ENCODE data around the gene OTUD5. TPM values are rescaled to one million over a fixed set of nuclear protein-coding genes. Genes with fewer than 3 reads are reported as not detected.

OTUD5 gene, protein sequence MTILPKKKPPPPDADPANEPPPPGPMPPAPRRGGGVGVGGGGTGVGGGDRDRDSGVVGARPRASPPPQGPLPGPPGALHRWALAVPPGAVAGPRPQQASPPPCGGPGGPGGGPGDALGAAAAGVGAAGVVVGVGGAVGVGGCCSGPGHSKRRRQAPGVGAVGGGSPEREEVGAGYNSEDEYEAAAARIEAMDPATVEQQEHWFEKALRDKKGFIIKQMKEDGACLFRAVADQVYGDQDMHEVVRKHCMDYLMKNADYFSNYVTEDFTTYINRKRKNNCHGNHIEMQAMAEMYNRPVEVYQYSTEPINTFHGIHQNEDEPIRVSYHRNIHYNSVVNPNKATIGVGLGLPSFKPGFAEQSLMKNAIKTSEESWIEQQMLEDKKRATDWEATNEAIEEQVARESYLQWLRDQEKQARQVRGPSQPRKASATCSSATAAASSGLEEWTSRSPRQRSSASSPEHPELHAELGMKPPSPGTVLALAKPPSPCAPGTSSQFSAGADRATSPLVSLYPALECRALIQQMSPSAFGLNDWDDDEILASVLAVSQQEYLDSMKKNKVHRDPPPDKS
- 10 to 100 TPM; 50.3 to 56.5 TPM for total RNA-seq
- 41.2 TPM for polyA plus RNA-seq (2013, experiment 1 of 2)
- 40.7 TPM for polyA plus RNA-seq (2013, experiment 2 of 2)
- long read RNA-seq, experiment 1, transcript OTUD5-202 (9 exons, 2,692 nt): major isoform, 8 of 33 reads
- long read RNA-seq, experiment 1, partial matches to known transcripts: 8 of 33 reads
- long read RNA-seq, experiment 1, other reads (novel, unspliced or antisense): 14 of 33 reads
- long read RNA-seq, experiment 2, transcript OTUD5-202 (9 exons, 2,692 nt): major isoform, 81 of 140 reads
- long read RNA-seq, experiment 2, partial matches to known transcripts: 9 of 140 reads
- long read RNA-seq, experiment 2, other reads (novel, unspliced or antisense): 42 of 140 reads
- long read RNA-seq, experiment 3, partial matches to known transcripts: 10 of 18 reads
- long read RNA-seq, experiment 3, other reads (novel, unspliced or antisense): 7 of 18 reads
- long read RNA-seq, experiment 4, partial matches to known transcripts: 0 of 9 reads
- long read RNA-seq, experiment 4, other reads (novel, unspliced or antisense): 8 of 9 reads

DNA sequence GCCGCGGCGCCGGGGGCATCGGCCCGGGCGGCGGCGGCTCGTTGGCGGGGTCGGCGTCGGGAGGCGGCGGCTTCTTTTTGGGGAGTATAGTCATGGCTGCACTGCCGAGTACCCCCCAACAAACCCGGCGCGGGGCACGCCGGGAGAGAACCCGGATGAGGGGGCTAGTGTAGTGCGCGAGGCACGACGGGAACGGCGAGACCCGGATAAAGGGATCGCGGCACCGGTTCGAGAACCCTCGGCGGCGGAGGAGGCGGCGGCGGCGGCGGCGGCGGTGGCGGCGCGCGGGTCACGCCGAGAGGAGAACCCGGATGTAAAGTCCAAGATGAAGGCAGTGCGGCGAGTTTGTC lies at the start of gene OTUD5:
Gene OTUD5, minus strand, starts transcription at position 131 of the 350 bp plus-strand sequence. Its CDS starts 37 bp downstream, at position 94.
- H3K9me3 ChIP-seq (ENCODE audit: control insufficient read depth, low read length): no peaks in the 10 kb centered on the region
- H3K36me3 Mint-ChIP-seq (ENCODE audit: low read depth): peaks cover 11% of the 10 kb centered on the region
- H3K27ac Mint-ChIP-seq: peak within 1 kb of the TSS; percentile 100
- no peaks in the 10 kb centered on the region for H3K27me3 ChIP-seq (ENCODE audit: control insufficient read depth, insufficient read depth, low read length, poor library complexity, severe bottlenecking)
- peak within 1 kb of the TSS; percentile 95 for H3K9ac ChIP-seq (ENCODE audit: extremely low read depth, low read length, poor library complexity, severe bottlenecking)
- TF ChIP-seq, protein P1, sequence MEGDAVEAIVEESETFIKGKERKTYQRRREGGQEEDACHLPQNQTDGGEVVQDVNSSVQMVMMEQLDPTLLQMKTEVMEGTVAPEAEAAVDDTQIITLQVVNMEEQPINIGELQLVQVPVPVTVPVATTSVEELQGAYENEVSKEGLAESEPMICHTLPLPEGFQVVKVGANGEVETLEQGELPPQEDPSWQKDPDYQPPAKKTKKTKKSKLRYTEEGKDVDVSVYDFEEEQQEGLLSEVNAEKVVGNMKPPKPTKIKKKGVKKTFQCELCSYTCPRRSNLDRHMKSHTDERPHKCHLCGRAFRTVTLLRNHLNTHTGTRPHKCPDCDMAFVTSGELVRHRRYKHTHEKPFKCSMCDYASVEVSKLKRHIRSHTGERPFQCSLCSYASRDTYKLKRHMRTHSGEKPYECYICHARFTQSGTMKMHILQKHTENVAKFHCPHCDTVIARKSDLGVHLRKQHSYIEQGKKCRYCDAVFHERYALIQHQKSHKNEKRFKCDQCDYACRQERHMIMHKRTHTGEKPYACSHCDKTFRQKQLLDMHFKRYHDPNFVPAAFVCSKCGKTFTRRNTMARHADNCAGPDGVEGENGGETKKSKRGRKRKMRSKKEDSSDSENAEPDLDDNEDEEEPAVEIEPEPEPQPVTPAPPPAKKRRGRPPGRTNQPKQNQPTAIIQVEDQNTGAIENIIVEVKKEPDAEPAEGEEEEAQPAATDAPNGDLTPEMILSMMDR (conservative IDR thresholded peaks at IDR 0.05): no peak
- H3K4me1 ChIP-seq (ENCODE audit: control insufficient read depth, insufficient read depth, low read length): no peaks in the 10 kb centered on the region
- H3K9me3 Mint-ChIP-seq: peaks cover 62% of the 10 kb centered on the region
- peaks cover 9% of the 10 kb centered on the region for H3K4me1 Mint-ChIP-seq
- peak within 1 kb of the TSS; percentile 87 for H3K4me3 ChIP-seq (ENCODE audit: low read length)
- peaks cover 24% of the 10 kb centered on the region for H3K36me3 ChIP-seq (ENCODE audit: control insufficient read depth, insufficient read depth, low read length)
- DNase-seq: no peak
- peak within 1 kb of the TSS; percentile 91 for H3K4me3 Mint-ChIP-seq
- peak within 1 kb of the TSS; percentile 99 for H3K27ac ChIP-seq (ENCODE audit: low read depth, low read length)
- 0% methylated on average over 52 of the region's 53 CpGs; no CpG with 5 or more reads in 1 of the 2 experiments for WGBS, 2 experiments (ENCODE audit: insufficient coverage in 1 of 2, insufficient read length in 1 of 2)
- no peaks in the 10 kb centered on the region for H3K27me3 Mint-ChIP-seq (ENCODE audit: insufficient read depth)

DNA sequence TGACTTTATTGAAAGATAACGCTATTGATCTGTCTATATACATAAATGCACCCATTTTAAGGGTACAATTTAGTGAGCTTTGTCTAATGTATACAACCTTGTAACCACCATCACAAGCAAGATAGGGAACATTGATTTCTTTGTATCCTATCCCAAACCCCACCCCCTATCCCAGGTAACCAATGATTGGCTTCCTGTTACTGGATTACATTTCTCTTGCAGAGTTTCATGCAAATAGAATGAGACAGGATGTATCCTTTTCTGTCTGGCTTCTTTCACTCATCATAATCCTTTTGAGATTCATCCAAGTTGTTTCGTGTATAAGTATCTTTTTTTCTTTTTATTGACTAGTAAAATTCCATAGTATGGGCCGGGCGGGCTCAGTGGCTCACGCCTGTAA lies 46.3 kb upstream of the OTUD5 start:
- no peaks in the 10 kb centered on the region for H3K27me3 ChIP-seq (ENCODE audit: control insufficient read depth, insufficient read depth, low read length, poor library complexity, severe bottlenecking)
- TF ChIP-seq, protein P1 (conservative IDR thresholded peaks at IDR 0.05): no peak
- Mint-ChIP-seq H3K27me3 (ENCODE audit: insufficient read depth) (no peaks in the 10 kb centered on the region), H3K9me3 (peaks cover 50% of the 10 kb centered on the region), H3K36me3 (ENCODE audit: low read depth) (peaks cover 6% of the 10 kb centered on the region), H3K4me1 (no peaks in the 10 kb centered on the region), H3K27ac (no peak overlapping the region), H3K4me3 (no peak overlapping the region)
- no peak overlapping the region for H3K27ac ChIP-seq (ENCODE audit: low read depth, low read length)
- H3K9ac ChIP-seq (ENCODE audit: extremely low read depth, low read length, poor library complexity, severe bottlenecking): no peak overlapping the region
- no peaks in the 10 kb centered on the region for H3K9me3 ChIP-seq (ENCODE audit: control insufficient read depth, low read length)
- no peaks in the 10 kb centered on the region for H3K4me1 ChIP-seq (ENCODE audit: control insufficient read depth, insufficient read depth, low read length)
- H3K36me3 ChIP-seq (ENCODE audit: control insufficient read depth, insufficient read depth, low read length): peaks cover 5% of the 10 kb centered on the region
- H3K4me3 ChIP-seq (ENCODE audit: low read length): no peak overlapping the region
- WGBS, 2 experiments (ENCODE audit: insufficient coverage in 1 of 2, insufficient read length in 1 of 2): 89% methylated on average over 4 of the region's 5 CpGs; no CpG with 5 or more reads in 1 of the 2 experiments
- no peak for DNase-seq

All from endodermal cell (in vitro differentiated cells).